Neural progenitor cell (in vitro differentiated cells): ENCODE data around the gene CCR1.

Experiments used
- CTCF ChIP-seq: fragments of 200-600 bp; sonication (generic); IDR thresholded peaks from 2 replicates; pipeline ENCODE4 v1.5.1; 2017; ENCODE audit warnings: antibody characterized with exemption, mild to moderate bottlenecking
- EZH2 ChIP-seq: fragments of 200-600 bp; sonication (generic); IDR thresholded peaks from 2 replicates; pipeline ENCODE4 v1.6.1; 2017; ENCODE audit warnings: antibody characterized with exemption, mild to moderate bottlenecking, moderate library complexity

- no peak for TF ChIP-seq EZH2
- TF ChIP-seq CTCF = no peak
Measured at GRCh38 chr3:46192939-46193338, 15.2 kb downstream of the CCR1 start.
